NB4 (cell line): Measurements from ENCODE around the gene RRH.

Source experiments
- DNase-seq: peaks from one replicate; pipeline ENCODE4 v3.0.0; 2010; ENCODE audit warnings: low read depth
- H3K4me3 ChIP-seq: one replicate; pipeline ENCODE4 v1.5.1; 2011; ENCODE audit warnings: mild to moderate bottlenecking, low read depth, low read length, moderate library complexity
- CTCF ChIP-seq: IDR thresholded peaks from one replicate; pipeline ENCODE4 v1.5.1; 2012; ENCODE audit warnings: low read depth, low read length
- MYC ChIP-seq: IDR thresholded peaks from 2 replicates; pipeline ENCODE4 v1.6.1; 2011; ENCODE audit warnings: low read depth, low read length
- POLR2A ChIP-seq: IDR thresholded peaks from 2 replicates; pipeline ENCODE4 v1.6.1; 2011; ENCODE audit warnings: mild to moderate bottlenecking; ENCODE audit not compliant: insufficient read length; ENCODE audit errors: extremely low read depth
- TF ChIP-seq, protein P1 (sequence below): IDR thresholded peaks from 2 replicates; pipeline ENCODE4 v1.6.1; 2011; ENCODE audit warnings: low read depth, low read length

The RRH gene

GRCh38 chr4:109886303-109886702 lies 58.5 kb downstream of the RRH start:
- no peak for DNase-seq

DNA sequence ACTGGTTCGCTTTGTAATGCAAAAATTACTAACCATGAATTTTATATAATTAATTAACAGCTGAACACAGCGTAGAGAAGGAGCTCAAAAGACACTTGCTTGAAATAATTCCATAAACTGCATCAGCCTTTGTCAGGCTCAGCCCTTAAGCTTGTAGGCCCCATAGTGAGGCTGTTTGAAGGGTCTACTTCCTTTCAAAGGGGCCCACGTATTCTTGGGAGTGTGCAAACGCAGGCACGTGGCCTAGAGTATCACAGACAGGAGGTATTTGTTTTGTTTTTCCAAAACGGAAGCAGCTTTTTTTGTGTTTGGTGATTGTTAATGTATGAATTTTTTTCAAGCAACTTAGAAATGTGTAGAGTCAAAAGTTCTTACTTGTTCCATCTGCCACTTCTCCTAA lies 59.3 kb downstream of the RRH start:
- no peak overlapping the region for H3K4me3 ChIP-seq
- no peak for TF ChIP-seq POLR2A
- TF ChIP-seq, protein P1, sequence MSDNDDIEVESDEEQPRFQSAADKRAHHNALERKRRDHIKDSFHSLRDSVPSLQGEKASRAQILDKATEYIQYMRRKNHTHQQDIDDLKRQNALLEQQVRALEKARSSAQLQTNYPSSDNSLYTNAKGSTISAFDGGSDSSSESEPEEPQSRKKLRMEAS = no peak
- no peak for TF ChIP-seq MYC
- no peak for TF ChIP-seq CTCF
- no peak for DNase-seq

More at GRCh38 chr4:109886303-109886702, 58.5 kb downstream of the RRH start:
- no peak for TF ChIP-seq MYC
- TF ChIP-seq CTCF = no peak
- TF ChIP-seq POLR2A = no peak
- TF ChIP-seq, protein P1 = no peak
- no peak overlapping the region for H3K4me3 ChIP-seq

DNA sequence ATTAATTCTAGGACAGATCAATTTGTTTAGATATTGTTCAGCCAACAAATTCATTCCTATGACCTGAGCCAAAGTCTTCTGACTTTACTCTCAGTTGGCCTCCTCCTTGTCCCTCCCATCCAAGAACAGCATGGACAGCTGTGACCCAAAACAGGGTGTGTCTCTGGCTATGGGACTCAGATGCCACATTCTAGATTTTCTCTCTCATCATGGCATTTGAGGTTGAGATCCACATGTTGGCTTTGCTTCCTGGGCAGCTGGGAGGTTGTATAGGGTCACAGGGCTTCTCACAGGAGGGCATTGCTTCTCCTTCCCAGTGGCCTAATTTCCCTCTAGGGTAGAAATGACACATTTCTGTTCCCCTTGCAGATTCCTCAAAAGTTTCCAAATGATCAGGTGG lies 62.3 kb downstream of the RRH start:
- DNase-seq = no peak
- H3K4me3 ChIP-seq = no peak overlapping the region
- TF ChIP-seq MYC (no peak), POLR2A (no peak), CTCF (no peak)
- TF ChIP-seq, protein P1 = no peak
